Ovary (tissue), 3 donors: ENCODE data around the gene SLC39A1.

ENCODE experiments used
- EP300 ChIP-seq: sonication (generic); formaldehyde crosslinking; IDR thresholded peaks from one replicate; pipeline ENCODE4 v1.6.1; 2017; ENCODE audit warnings: antibody characterized with exemption
- POLR2A ChIP-seq: fragments of 450-650 bp; IDR thresholded peaks from one replicate; pipeline ENCODE4 v1.6.1; 2017; ENCODE audit warnings: antibody characterized with exemption, mild to moderate bottlenecking, moderate library complexity
- TF ChIP-seq, protein P1 (sequence below), 3 donors: fragments of 450-650 bp in 2 of 3; fragments of 200-600 bp in 1 of 3; IDR thresholded peaks; one replicate each; pipeline versions ENCODE4 v1.5.1 to v1.8.0; 2016 to 2022; ENCODE audit warnings: antibody characterized with exemption in 3 of 3, mild to moderate bottlenecking in 1 of 3
- donor health status: DM: no; HTN: no; CAD: no.

DNA sequence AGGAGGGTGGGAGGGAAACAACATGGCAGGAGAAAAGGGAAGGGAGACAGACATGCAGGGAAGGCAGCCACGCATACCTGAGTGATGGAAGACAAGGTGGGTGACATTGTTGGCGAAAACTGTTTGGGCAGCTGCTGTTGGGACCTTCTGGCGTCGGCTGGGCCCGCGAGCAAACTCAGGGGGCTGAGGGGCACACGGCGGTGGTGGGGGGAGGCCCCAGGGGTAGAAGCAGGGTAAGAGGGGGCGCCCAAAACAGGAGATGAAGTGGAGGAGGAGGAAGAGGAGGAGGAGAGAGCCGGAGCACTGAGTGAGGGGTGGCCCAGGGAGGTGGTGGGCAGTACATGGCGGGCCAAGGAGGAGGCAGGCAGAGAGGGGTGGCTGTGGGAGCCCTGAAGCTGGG, 12.2 kb downstream of the SLC39A1 start:
- TF ChIP-seq, protein P1, sequence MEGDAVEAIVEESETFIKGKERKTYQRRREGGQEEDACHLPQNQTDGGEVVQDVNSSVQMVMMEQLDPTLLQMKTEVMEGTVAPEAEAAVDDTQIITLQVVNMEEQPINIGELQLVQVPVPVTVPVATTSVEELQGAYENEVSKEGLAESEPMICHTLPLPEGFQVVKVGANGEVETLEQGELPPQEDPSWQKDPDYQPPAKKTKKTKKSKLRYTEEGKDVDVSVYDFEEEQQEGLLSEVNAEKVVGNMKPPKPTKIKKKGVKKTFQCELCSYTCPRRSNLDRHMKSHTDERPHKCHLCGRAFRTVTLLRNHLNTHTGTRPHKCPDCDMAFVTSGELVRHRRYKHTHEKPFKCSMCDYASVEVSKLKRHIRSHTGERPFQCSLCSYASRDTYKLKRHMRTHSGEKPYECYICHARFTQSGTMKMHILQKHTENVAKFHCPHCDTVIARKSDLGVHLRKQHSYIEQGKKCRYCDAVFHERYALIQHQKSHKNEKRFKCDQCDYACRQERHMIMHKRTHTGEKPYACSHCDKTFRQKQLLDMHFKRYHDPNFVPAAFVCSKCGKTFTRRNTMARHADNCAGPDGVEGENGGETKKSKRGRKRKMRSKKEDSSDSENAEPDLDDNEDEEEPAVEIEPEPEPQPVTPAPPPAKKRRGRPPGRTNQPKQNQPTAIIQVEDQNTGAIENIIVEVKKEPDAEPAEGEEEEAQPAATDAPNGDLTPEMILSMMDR (IDR thresholded peaks at IDR 0.05), result no peak
- TF ChIP-seq POLR2A, result no peak
- TF ChIP-seq EP300, result no peak
